Colonic mucosa (tissue), 4 donors: Measurements from ENCODE around the gene RGS8. TPM values are rescaled to one million over a fixed set of nuclear protein-coding genes. Genes with fewer than 3 reads are reported as not detected.
"Not testable (repeated sequence)": the region's sequence is repeated elsewhere in the genome, so short reads cannot be mapped to it uniquely, and the experiment has no call there.

Experiments
- DNase-seq: peaks from one replicate; pipeline ENCODE4 v3.0.0-alpha.2; 2020
- H3K27ac ChIP-seq: fragments of 200-600 bp; one replicate; pipeline ENCODE4 v1.8.0; 2021
- H3K27me3 ChIP-seq: fragments of 200-600 bp; one replicate; pipeline ENCODE4 v1.8.0; 2021
- H3K36me3 ChIP-seq: fragments of 200-600 bp; one replicate; pipeline ENCODE4 v1.8.0; 2021
- H3K4me1 ChIP-seq: fragments of 200-600 bp; one replicate; pipeline ENCODE4 v1.8.0; 2021; ENCODE audit warnings: mild to moderate bottlenecking
- H3K4me3 ChIP-seq: fragments of 200-600 bp; one replicate; pipeline ENCODE4 v1.8.0; 2021
- H3K9ac ChIP-seq, 2 donors: one replicate each; pipeline ENCODE4 v1.7.0; 2013; ENCODE audit warnings: control low read depth in 2 of 2, low read depth in 2 of 2, low read length in 2 of 2
- H3K9me3 ChIP-seq: fragments of 200-600 bp; one replicate; pipeline ENCODE4 v1.8.0; 2021
- intact Hi-C: fragments of 100-400 bp; cut with DNase I; formaldehyde crosslinking; loops from one replicate; pipeline ENCODE4 v1.14.1; 2022
- total RNA-seq, 2 donors: library from RNA; stranded (reverse); fragmentation: NEBNext Ultra II Directional in 1 of 2; extraction: Animal tissue kit (Norgen Biotek cat#: 25700) in 1 of 2; gene quantifications; one replicate each; pipeline ENCODE4 v1.2.1, GENCODE V29; 2021
- TF ChIP-seq, protein P1 (sequence below): fragments of 200-600 bp; IDR thresholded peaks from one replicate; pipeline ENCODE4 v1.8.0; 2022; ENCODE audit warnings: antibody characterized with exemption, mild to moderate bottlenecking
- donor health status: healthy.
- donor health status: DM: no; HTN: no; CAD: no.
- donor health status: DM: no; HTN: no; CAD: no.

The RGS8 gene
- total RNA-seq, 2 donors from 2014 or later, result not detected

DNA sequence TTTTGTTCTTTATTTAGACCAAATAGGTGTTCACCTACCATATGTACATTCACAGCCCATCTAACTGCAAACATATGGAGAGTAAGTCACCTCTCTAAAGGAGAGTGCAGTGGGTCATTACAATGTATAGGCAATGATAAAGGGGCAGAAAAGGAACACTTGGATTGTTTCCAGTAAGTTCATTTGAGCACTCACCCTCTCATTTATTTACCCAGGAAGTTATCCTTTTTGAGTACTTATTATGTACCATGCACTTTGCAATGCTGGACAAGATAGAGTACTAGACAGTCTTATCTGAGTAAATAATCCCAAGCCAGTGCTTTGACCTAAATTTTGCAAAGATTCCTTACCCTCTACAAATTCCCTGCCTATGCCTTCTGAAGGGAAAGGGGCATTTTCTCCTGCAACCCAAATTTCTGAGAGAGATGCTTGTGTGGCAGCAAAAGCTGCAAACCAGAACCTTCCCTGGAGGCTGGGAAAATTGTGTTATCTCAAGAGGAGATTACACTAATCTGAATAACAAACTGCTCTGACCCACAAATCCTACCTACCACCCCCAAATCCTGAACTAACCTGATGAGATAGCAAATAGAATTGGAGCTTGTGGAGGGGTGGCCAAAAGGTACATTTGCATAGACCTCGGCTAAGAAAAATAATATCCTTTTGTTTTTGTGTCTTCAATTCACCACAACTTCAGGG lies 18.6 kb upstream of the RGS8 start:
- intact Hi-C loops, result no loop called here
- TF ChIP-seq, protein P1, sequence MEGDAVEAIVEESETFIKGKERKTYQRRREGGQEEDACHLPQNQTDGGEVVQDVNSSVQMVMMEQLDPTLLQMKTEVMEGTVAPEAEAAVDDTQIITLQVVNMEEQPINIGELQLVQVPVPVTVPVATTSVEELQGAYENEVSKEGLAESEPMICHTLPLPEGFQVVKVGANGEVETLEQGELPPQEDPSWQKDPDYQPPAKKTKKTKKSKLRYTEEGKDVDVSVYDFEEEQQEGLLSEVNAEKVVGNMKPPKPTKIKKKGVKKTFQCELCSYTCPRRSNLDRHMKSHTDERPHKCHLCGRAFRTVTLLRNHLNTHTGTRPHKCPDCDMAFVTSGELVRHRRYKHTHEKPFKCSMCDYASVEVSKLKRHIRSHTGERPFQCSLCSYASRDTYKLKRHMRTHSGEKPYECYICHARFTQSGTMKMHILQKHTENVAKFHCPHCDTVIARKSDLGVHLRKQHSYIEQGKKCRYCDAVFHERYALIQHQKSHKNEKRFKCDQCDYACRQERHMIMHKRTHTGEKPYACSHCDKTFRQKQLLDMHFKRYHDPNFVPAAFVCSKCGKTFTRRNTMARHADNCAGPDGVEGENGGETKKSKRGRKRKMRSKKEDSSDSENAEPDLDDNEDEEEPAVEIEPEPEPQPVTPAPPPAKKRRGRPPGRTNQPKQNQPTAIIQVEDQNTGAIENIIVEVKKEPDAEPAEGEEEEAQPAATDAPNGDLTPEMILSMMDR, result no peak
- Histone ChIP-seq H3K27ac (no peak overlapping the region), H3K4me3 (no peak overlapping the region), H3K9ac (no peak overlapping the region), H3K4me1 (no peaks in the 10 kb centered on the region), H3K27me3 (no peaks in the 10 kb centered on the region), H3K9me3 (no peaks in the 10 kb centered on the region), H3K36me3 (no peaks in the 10 kb centered on the region)
- no peak for DNase-seq

DNA sequence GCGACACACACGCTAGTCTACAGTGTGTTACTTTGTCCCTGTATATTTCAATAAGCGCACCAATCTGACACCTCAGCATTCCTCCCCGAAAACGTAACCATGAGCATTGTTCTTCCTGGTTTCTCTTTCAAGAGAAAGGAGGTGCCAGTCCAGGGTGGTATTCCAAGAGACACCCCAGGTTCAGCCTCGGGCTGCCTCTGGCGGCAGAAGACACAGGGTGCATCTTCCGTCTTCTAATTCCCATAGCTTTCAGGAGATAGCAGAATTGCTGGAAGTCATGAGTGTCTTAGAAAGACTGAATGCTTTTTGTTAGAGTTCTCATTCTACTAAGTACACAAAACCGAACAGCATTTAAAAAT lies 15.9 kb upstream of the RGS8 start:
- intact Hi-C loops, result no loop called here
- no peak overlapping the region for H3K4me3 ChIP-seq
- H3K27ac ChIP-seq, result no peak overlapping the region
- H3K36me3 ChIP-seq, result no peaks in the 10 kb centered on the region
- no peaks in the 10 kb centered on the region for H3K4me1 ChIP-seq
- H3K9me3 ChIP-seq, result no peaks in the 10 kb centered on the region
- TF ChIP-seq, protein P1, result no peak
- no peak for DNase-seq
- no peaks in the 10 kb centered on the region for H3K27me3 ChIP-seq
- H3K9ac ChIP-seq, result no peak overlapping the region

DNA sequence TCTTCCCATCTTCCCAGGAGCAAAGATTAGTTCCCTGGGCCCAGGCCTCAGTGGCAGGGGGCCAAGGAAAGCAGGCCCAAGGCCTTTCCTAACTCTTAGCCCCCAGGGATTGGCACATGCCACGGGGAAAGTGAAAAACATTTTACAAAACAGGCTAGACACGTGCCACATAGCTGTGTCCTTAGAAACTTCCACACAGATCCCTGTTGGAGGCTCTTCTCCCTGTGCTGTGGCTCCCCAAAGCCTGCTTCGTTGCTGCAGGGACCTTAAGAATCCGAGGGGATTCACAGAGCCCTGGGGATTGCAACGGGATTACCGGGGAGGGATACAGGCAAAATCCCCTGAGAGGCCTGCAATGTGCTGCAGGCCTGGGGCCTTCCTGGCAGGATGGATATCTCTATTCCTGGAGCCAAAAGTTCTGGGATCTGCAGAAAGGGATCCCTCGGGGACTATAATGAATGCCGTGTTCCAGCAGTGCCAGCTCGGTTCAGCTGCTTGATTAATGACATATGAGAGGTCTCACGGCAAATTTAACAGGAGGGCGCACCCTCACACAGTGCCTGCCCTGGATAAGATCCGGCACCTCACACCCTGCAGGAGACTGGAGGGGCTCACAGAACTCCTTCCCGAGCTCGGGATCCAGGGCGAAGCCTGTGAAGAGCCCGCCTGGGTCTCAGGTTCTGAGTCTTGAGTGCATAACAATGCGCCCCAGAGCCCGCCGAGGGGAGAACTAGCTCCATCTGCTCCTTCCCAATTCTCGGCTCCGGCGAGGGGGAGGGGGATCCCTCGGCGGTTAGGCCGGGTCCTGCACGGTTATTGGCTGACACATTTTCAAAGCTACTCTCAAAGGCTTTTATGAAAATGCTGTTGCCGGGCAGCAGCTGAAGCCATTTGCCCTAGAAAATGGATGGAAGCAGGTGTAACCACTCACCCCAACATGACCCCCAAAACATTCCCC lies 15.3 kb upstream of the RGS8 start:
- TF ChIP-seq, protein P1, result no peak
- Histone ChIP-seq H3K27me3 (no peaks in the 10 kb centered on the region), H3K9me3 (no peaks in the 10 kb centered on the region), H3K27ac (no peak overlapping the region), H3K36me3 (no peaks in the 10 kb centered on the region), H3K4me1 (no peaks in the 10 kb centered on the region), H3K9ac (no peak overlapping the region), H3K4me3 (no peak overlapping the region)
- no peak for DNase-seq
- intact Hi-C loops, result no loop called here

DNA sequence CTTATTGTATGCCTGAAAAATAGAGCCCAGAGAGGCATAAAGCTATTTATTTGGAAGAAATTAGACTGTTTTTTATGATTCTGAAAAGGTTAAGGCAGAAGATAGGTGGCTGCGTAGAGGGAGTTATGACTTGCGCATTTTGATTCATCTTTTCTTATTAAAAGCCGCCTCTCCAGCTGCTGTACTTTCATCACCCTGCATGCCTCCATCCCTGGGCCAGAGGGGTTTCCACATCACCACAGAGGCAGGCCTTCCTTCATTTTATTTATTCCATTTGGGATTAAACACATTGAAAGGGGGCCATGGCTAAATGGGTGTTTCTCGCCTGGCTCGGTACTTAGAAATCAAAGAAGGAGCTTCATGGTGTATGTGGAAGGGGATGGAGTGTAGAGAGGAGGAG lies 14.6 kb upstream of the RGS8 start:
- Histone ChIP-seq H3K9ac (no peak overlapping the region), H3K4me1 (no peaks in the 10 kb centered on the region), H3K36me3 (no peaks in the 10 kb centered on the region), H3K9me3 (no peaks in the 10 kb centered on the region), H3K4me3 (no peak overlapping the region), H3K27me3 (no peaks in the 10 kb centered on the region), H3K27ac (no peak overlapping the region)
- TF ChIP-seq, protein P1, result no peak
- intact Hi-C loops, result no loop called here
- DNase-seq, result no peak

DNA sequence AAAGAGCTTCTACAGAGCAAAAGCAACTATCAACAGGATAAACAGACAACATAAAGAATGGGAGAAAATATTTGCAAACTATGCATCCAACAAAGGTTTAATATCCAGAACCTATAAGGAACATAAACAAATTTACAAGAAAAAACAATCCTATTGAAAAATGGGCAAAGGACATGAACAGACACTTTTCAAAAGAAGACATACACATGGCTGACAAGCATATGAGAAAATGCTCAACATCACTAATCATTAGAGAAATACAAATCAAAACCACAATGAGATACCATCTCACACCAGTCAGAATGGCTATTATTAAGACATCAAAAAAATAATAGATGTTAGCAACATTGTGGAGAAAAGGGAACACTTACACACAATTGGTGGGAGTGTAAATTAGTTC lies 8.8 kb upstream of the RGS8 start:
- H3K9ac ChIP-seq, H3K27me3 ChIP-seq, H3K9me3 ChIP-seq, H3K27ac ChIP-seq, H3K36me3 ChIP-seq, H3K4me3 ChIP-seq, DNase-seq, intact Hi-C loops, H3K4me1 ChIP-seq: not testable (repeated sequence)
